ENCODE measurements around the gene VNN1. TPM values are rescaled to one million over a fixed set of nuclear protein-coding genes. Genes with fewer than 3 reads are reported as not detected.

The VNN1 gene
- total and polyA plus RNA-seq, 2 donors (not counting 1 experiment from before 2014, with no cell fraction given): not detected

DNA sequence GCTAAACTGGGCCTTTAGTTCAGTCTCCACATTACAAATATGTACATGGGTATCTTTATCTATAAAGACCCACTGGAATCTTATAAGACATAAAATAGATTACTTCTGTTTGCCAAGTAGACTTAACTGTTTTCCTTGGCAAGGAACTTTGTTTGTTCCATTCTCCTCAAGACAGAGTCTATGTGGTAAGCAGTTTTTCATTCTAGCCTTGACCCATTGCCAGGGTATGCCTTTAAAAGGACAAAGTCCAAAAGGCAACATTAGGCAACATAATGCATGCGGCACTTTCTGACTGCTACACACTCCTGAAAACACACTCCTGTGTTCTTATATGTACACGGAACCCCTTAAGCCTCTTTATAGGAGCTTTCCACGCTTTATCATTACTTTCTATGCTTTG is 20.4 kb downstream of the VNN1 start:
- TF ChIP-seq CTCF (conservative IDR thresholded peaks at IDR 0.05 in 1 of 2, IDR thresholded peaks at IDR 0.05 in 1 of 2; ENCODE audit: low read depth in 1 of 2, low read length in 2 of 2) (no peak), EZH2 (IDR thresholded peaks at IDR 0.05; ENCODE audit: low read length, missing control alignments) (no peak)

GRCh38 chr6:132690678-132691077 is 23.2 kb downstream of the VNN1 start:
- H3K9me3 ChIP-seq (ENCODE audit: control insufficient read depth, insufficient read depth, low read depth, low read length): no peaks in the 10 kb centered on the region
- no peak for DNase-seq (ENCODE audit: low read depth in 2 of 2)
- H3K4me3 ChIP-seq (replicated peaks in 1 of 4; ENCODE audit: control extremely low read depth in 1 of 4, insufficient read depth in 1 of 4, low read depth in 3 of 4, low read length in 4 of 4): no peak overlapping the region
- TF ChIP-seq EZH2 (IDR thresholded peaks at IDR 0.05; ENCODE audit: low read length, missing control alignments) (no peak), CTCF (conservative IDR thresholded peaks at IDR 0.05 in 1 of 2, IDR thresholded peaks at IDR 0.05 in 1 of 2; ENCODE audit: low read depth in 1 of 2, low read length in 2 of 2) (no peak)
- no peaks in the 10 kb centered on the region for H3K27me3 ChIP-seq (ENCODE audit: control insufficient read depth, insufficient read depth, low read length)
- H3K4me1 ChIP-seq (ENCODE audit: control insufficient read depth, extremely low read depth, insufficient read depth, low read length): no peaks in the 10 kb centered on the region
- no peak overlapping the region for H3K27ac ChIP-seq (ENCODE audit: insufficient read depth, low read length)
- H3K4me2 ChIP-seq (ENCODE audit: extremely low read depth, insufficient read depth, low read length): no peak overlapping the region
- H2AFZ ChIP-seq (ENCODE audit: low read length): no peak overlapping the region
- no peaks in the 10 kb centered on the region for H3K36me3 ChIP-seq (ENCODE audit: control insufficient read depth, insufficient read depth, low read length)
- H4K20me1 ChIP-seq (ENCODE audit: control insufficient read depth, extremely low read depth, insufficient read depth, low read length): no peaks in the 10 kb centered on the region
- no peaks in the 10 kb centered on the region for H3K79me2 ChIP-seq (ENCODE audit: control insufficient read depth, insufficient read depth, low read length)
- no peak overlapping the region for H3K9ac ChIP-seq (ENCODE audit: insufficient read depth, low read length)

More for the DNA sequence above, 20.4 kb downstream of the VNN1 start:
- no peak overlapping the region for H3K4me3 ChIP-seq (replicated peaks in 1 of 4; ENCODE audit: control extremely low read depth in 1 of 4, insufficient read depth in 1 of 4, low read depth in 3 of 4, low read length in 4 of 4)
- no peaks in the 10 kb centered on the region for H3K79me2 ChIP-seq (ENCODE audit: control insufficient read depth, insufficient read depth, low read length)
- H3K36me3 ChIP-seq (ENCODE audit: control insufficient read depth, insufficient read depth, low read length): no peaks in the 10 kb centered on the region
- no peak overlapping the region for H3K4me2 ChIP-seq (ENCODE audit: extremely low read depth, insufficient read depth, low read length)
- no peak overlapping the region for H3K9ac ChIP-seq (ENCODE audit: insufficient read depth, low read length)
- H2AFZ ChIP-seq (ENCODE audit: low read length): no peak overlapping the region
- H3K27ac ChIP-seq (ENCODE audit: insufficient read depth, low read length): no peak overlapping the region
- no peaks in the 10 kb centered on the region for H4K20me1 ChIP-seq (ENCODE audit: control insufficient read depth, extremely low read depth, insufficient read depth, low read length)
- peak; percentile 75 to 93 for DNase-seq (ENCODE audit: low read depth in 2 of 2)
- no peaks in the 10 kb centered on the region for H3K27me3 ChIP-seq (ENCODE audit: control insufficient read depth, insufficient read depth, low read length)
- no peaks in the 10 kb centered on the region for H3K4me1 ChIP-seq (ENCODE audit: control insufficient read depth, extremely low read depth, insufficient read depth, low read length)
- H3K9me3 ChIP-seq (ENCODE audit: control insufficient read depth, insufficient read depth, low read depth, low read length): no peaks in the 10 kb centered on the region

DNA sequence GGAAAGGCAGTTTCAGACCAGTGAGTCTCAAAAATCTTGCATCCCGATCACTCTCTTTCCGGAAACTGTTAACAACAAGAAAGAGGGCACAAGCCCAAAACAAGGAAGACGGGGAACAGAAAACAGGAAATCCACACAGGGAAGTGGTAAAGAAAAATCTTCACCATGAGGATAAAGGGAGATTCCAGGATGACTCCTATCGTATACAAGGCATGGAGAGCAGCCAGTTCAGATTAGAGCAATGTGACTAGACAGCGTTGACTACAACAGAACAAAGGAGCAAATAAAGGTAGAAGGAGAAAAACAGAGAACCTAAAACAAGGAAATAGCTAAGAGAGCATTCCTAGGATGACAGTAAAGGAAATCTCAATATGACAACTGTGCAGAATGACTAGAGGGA is 26.5 kb downstream of the VNN1 start:
- no peak overlapping the region for H3K4me2 ChIP-seq (ENCODE audit: extremely low read depth, insufficient read depth, low read length)
- TF ChIP-seq EZH2 (IDR thresholded peaks at IDR 0.05; ENCODE audit: low read length, missing control alignments): no peak
- no peak for TF ChIP-seq CTCF (conservative IDR thresholded peaks at IDR 0.05 in 1 of 2, IDR thresholded peaks at IDR 0.05 in 1 of 2; ENCODE audit: low read depth in 1 of 2, low read length in 2 of 2)

More for the DNA sequence above, 26.5 kb downstream of the VNN1 start:
- DNase-seq (ENCODE audit: low read depth in 2 of 2): peak in 1 of 2 donors; percentile 59
- no peak overlapping the region for H3K4me3 ChIP-seq (replicated peaks in 1 of 4; ENCODE audit: control extremely low read depth in 1 of 4, insufficient read depth in 1 of 4, low read depth in 3 of 4, low read length in 4 of 4)
- no peaks in the 10 kb centered on the region for H3K9me3 ChIP-seq (ENCODE audit: control insufficient read depth, insufficient read depth, low read depth, low read length)
- no peak overlapping the region for H3K27ac ChIP-seq (ENCODE audit: insufficient read depth, low read length)
- H4K20me1 ChIP-seq (ENCODE audit: control insufficient read depth, extremely low read depth, insufficient read depth, low read length): no peaks in the 10 kb centered on the region
- H3K27me3 ChIP-seq (ENCODE audit: control insufficient read depth, insufficient read depth, low read length): no peaks in the 10 kb centered on the region
- H2AFZ ChIP-seq (ENCODE audit: low read length): no peak overlapping the region
- no peaks in the 10 kb centered on the region for H3K4me1 ChIP-seq (ENCODE audit: control insufficient read depth, extremely low read depth, insufficient read depth, low read length)
- H3K79me2 ChIP-seq (ENCODE audit: control insufficient read depth, insufficient read depth, low read length): no peaks in the 10 kb centered on the region
- no peaks in the 10 kb centered on the region for H3K36me3 ChIP-seq (ENCODE audit: control insufficient read depth, insufficient read depth, low read length)
- H3K9ac ChIP-seq (ENCODE audit: insufficient read depth, low read length): no peak overlapping the region
